Mesenchymal stem cell (in vitro differentiated cells and primary cell): ENCODE results near the gene DEGS1. TPM values are rescaled to one million over a fixed set of nuclear protein-coding genes. Genes with fewer than 3 reads are reported as not detected.

Source experiments
- small RNA-seq: library from polyadenylated mRNA; stranded (forward); fragments of <200 nt; extraction: miRNeasy Mini kit (QIAGEN cat#:217004); gene quantifications from one replicate; pipeline ENCODE3, GENCODE V24; 2013; ENCODE audit warnings: low read depth

The DEGS1 gene

Small RNA genes within 50 kb of the gene (small RNA-seq; reads per million reads assigned to genes)
- gene AC092809.3 (not detected), gene RF00139 (not detected)
